GM18498 (cell line): ENCODE data around the gene CHID1.

Source experiments
- ATAC-seq: cut with Tn5 transposase; IDR thresholded peaks from one replicate; pipeline ENCODE4 v1.9.1; 2021; ENCODE audit warnings: mild to moderate bottlenecking, moderate library complexity; ENCODE audit not compliant: unreplicated experiment

Gene CHID1

DNA sequence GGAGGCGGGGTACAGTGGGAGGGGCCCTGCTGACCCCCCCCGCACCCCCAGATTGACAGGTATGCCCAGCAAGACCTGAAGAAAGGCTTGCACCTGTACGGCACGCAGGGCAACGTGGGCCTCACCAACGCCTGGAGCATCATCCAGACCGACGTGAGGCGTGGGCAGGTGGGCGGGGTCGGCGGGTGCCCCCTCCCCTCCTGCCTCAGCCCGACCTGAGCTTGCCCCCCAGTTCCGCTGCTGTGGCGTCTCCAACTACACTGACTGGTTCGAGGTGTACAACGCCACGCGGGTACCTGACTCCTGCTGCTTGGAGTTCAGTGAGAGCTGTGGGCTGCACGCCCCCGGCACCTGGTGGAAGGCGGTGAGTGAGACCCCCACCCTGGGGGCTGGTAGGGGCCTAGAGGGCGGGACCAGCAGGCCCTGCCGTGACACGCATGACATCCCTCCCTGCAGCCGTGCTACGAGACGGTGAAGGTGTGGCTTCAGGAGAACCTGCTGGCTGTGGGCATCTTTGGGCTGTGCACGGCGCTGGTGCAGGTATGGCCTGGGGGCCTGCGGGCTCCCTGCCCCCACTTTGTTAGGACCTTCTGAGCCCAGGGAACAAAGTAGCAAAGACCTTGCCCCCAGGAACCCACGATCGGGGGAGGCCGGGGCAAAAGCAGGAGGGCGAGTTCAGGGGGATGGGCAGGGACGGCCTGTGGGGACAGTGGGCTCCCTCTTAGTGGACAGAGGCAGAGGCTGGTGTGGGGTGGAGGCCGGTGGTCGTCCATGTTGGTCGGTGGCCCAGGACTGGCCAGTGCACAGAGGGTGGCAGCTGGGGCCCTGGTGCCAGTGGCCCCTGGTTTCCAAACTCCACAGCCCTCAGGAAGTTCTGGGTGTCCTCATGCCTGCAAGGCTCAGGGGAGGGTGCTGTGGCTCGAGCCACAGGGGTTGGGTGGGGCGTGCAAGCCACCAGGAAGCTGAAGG lies 44.9 kb downstream of the CHID1 start:
- no peak for ATAC-seq

GRCh38 chr11:864898-865297 lies 45.7 kb downstream of the CHID1 start:
- no peak for ATAC-seq

- ATAC-seq = no peak
Observed at GRCh38 chr11:863910-864827, 46.4 kb downstream of the CHID1 start.

DNA sequence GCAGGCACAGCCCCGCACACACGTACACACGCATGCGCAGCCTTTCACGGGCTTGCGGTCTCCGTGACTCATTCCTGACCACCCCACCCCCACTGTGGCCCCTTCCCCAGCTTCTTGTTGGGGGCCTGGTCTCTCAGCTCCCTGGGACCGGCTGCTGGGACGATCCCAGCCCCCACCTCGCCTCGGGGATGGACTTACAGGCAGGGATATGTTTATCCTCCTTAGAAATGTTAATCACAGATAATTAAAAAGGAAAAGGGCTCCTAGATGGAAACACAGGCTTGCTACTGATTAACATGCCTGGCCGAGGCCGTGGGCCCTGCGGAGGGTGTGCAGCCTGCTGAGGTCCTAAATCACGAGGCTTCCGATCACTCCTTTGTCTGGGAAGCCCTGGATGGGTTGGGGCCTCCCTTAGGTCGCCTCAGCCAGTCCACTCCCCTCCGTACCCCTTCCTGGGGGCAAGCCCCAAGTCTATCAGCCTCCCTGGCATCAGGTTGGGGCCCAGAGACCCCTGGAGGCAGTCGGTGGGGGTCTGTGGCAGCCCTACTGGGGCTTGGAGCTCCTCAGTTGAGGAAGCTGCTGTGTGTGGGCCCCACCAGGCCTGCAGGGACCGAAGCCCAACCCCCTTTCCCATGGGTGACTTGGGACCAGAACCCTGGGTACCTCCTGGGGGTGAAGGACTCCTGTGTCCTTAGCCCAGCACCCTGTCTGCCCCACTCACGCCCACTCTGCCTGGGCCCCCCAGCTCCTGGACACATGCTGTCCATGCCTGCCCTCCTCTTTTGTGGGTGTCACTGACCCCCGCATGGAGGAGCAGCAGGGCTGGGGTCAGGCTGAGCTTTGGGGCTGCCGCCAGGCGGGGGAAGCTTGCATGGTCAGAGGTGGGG lies 47.3 kb downstream of the CHID1 start:
- no peak for ATAC-seq

GRCh38 chr11:862696-863022 lies 48.0 kb downstream of the CHID1 start:
- ATAC-seq = no peak

GRCh38 chr11:862081-862661 lies 48.4 kb downstream of the CHID1 start:
- ATAC-seq = no peak

- no peak for ATAC-seq
Observed at GRCh38 chr11:861105-861479, 49.5 kb downstream of the CHID1 start.

GRCh38 chr11:860234-861104 lies 50.1 kb downstream of the CHID1 start:
- no peak for ATAC-seq

GRCh38 chr11:859394-860131 lies 51.0 kb downstream of the CHID1 start:
- no peak for ATAC-seq

DNA sequence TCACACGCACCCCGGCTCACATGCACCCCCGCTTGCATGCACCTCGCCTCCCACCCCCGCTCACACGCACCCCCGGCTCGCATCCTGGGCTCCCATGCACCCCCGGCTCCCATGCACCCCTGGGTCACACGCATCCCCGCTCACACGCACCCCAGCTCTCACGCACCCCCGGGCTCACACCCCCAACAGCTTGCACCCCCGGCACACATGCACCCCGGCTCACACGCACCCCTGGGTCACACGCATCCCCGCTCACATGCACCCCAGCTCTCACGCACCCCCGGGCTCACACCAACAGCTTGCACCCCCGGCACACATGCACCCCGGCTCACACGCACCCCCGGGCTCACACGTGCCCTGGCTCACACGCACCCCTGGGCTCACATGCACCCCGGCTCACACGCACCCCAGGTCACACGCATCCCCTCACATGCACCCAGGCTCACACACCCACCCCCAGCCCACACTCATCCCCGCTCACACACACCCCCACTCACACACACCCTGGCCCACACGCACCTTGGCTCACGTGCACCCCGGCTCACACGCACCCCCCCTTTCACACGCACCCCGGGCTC lies 51.8 kb downstream of the CHID1 start:
- no peak for ATAC-seq

DNA sequence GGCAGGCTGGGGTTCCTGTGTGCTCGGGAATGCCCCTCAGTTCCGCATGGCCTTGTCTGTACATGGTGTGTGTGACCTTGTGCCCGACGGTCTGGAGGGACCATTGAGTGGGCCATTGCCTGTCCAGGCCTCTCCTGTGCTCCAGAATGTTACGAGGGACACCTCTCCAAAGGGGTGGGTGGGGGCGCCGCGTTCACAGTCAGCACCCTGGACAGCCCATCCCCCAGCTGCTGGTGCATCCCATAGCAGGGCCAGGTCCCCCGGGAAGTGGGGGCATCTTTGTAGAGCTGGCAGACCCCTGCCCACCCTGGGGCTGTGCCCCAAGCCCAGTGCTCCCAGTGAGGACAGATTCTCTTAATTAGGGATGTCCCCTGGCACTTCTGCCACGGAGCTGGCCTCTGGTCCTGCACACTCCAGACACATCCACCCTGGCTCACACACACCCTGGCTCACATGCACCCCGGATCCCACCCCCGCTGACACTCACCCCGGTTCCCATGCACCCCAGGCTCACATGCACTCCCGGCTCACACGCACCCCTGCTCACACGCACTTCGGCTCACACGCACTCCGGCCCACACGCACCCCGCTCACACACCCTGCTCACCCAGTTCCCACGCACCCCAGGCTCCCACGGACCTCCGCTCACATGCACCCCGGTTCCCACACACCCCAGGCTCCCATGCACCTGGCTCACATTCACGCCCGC lies 52.4 kb downstream of the CHID1 start:
- no peak for ATAC-seq

- no peak for ATAC-seq
Observed at GRCh38 chr11:856397-856796, 54.2 kb downstream of the CHID1 start.

DNA sequence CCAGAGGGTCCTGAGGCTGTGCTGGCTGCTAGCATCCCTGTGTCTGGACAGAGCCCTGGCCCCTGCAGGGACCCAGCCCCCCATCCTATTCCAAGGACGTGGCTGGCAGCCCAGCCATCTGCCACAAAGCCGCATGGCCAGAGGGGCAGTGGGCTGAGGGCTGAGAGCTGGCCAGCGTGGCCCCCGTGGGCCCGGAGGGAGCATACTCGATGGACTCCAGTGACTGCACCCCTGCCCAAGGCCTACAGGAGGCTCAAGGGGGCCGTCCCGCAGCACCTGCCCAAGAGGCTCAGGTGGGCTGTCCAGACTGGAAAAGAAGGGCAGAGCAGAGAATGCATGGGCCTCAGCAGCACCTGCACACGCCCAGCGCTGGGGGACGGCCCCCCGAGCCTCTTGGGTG lies 54.8 kb downstream of the CHID1 start:
- ATAC-seq = no peak

DNA sequence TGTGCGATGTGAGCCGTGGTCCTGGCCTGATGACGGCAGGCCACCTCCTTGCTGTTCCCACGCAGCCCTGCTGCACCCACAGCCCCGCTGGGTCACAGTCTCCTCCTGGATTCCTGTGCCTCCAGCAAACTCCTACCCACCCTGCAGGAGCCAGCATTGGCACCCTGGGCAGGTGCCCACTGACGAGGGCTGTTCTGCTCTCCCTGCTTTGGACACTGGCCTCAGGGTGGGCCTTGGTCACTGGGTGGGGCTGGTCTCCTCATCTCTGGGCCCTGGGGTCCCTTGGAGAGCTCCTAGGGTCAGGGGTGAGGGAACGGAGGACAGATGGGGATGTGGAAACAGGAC lies 55.3 kb downstream of the CHID1 start:
- no peak for ATAC-seq

DNA sequence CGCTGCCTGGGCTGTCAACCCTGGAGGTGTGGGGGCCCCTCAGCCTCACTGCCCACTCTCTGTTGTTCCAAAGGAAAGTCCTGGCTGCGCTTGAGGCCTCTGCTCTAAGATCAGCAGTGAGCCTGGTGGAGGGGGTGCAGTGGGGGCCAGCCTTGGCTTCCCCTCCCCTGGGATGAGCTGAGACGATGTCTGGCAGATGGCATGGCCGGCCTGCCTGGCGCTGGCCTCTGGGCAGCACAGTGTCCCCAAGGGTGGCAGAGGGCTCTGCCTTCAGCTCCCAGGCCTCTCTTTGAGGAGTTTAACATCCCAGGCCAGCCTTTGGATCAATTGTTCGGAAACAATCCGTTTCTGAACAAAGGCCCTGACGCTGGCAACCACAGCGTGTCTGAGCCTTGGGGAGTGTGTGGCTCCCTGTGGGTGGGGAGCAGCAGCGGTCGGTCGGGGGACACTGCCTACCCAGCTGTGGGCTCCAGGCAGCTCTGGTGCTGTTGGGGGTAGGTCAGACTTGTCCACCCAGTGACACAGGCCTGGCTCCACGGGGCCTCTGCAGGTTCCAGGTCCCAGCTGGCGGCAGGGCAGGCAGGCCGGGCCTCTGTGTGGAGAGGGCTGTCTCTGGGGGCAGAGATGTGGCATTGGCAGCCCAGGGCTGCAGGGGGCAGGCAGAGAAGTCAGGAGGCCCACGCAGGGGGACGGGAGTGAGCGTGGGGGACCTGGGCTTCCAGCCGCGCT lies 55.8 kb downstream of the CHID1 start:
- no peak for ATAC-seq

DNA sequence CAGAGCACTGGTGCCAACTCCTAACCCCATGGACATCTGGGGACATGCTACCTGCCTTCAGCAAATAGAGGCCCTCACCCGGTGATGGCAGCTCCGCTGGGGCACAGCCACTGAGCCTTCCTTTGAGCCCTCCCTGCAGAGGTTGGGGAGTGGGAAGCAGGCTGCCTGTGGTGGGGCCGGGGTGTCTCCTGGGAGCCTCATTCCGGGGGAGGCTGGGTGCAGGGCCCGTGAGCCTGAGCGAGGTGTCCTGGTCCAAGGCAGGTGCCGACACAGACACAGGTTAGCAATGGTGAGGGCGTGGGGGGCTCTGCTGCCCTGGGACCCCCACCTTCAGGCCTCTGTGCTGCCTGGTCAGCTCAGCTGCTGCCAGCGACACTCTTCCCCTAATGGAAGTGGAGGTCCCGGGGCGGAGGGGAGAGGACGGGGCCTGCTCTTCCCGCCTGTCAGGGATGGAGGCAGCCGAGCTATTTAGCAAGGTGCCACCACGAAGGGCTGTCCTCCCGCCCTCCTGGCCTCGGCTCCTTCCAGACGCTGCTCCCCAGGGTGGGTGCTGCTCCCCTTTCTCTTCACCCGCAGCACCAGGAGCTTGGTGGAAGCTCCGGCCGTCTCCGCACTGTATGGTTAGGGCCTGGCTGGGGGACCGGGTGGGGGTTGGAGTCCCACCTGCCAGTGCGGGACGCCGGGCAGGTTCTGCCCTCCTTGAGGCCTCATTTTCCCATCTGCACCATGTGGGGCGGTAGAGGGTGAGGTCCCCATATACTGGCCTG lies 56.7 kb downstream of the CHID1 start:
- no peak for ATAC-seq

- ATAC-seq = no peak
Observed at GRCh38 chr11:852762-853161, 57.8 kb downstream of the CHID1 start.
